ENCODE data around the gene CORO2B. TPM values are rescaled to one million over a fixed set of nuclear protein-coding genes. Genes with fewer than 3 reads are reported as not detected.
A peak's percentile ranks its signal among the peaks of the same experiment; 100 is the strongest.
"Not testable (repeated sequence)": the region's sequence is repeated elsewhere in the genome, so short reads cannot be mapped to it uniquely, and the experiment has no call there.

CORO2B gene
- total RNA-seq, 1 donor from 2014 or later: 2.7 TPM

GRCh38 chr15:68598171-68599152, 19.7 kb downstream of the CORO2B start:
- intact Hi-C loops (cut with DNase I): no loop called here
- DNase-seq (ENCODE audit: low spot score): no peak

- intact Hi-C loops (cut with DNase I): no loop called here
- DNase-seq (ENCODE audit: low spot score): no peak
Measured at GRCh38 chr15:68599153-68599545, 20.4 kb downstream of the CORO2B start.

- DNase-seq (ENCODE audit: low spot score): no peak
- intact Hi-C loops (cut with DNase I): no loop called here
Measured at GRCh38 chr15:68599560-68600071, 20.8 kb downstream of the CORO2B start.

GRCh38 chr15:68601206-68602197, 22.7 kb downstream of the CORO2B start:
- no peak for DNase-seq (ENCODE audit: low spot score)
- intact Hi-C loops (cut with DNase I): no loop called here

GRCh38 chr15:68602459-68603215, 23.8 kb downstream of the CORO2B start:
- no peak for DNase-seq (ENCODE audit: low spot score)
- intact Hi-C loops (cut with DNase I): no loop called here

GRCh38 chr15:68603216-68603595, 24.4 kb downstream of the CORO2B start:
- no peak for DNase-seq (ENCODE audit: low spot score)
- intact Hi-C loops (cut with DNase I): no loop called here

- DNase-seq (ENCODE audit: low spot score): no peak
- intact Hi-C loops (cut with DNase I): no loop called here
Measured at GRCh38 chr15:68603951-68604350, 25.2 kb downstream of the CORO2B start.

- DNase-seq (ENCODE audit: low spot score); intact Hi-C loops (cut with DNase I): not testable (repeated sequence)
Measured at GRCh38 chr15:68604840-68605478, 26.2 kb downstream of the CORO2B start.

GRCh38 chr15:68606375-68606774, 27.6 kb downstream of the CORO2B start:
- DNase-seq (ENCODE audit: low spot score): no peak
- intact Hi-C loops (cut with DNase I): no loop called here

- DNase-seq (ENCODE audit: low spot score): peak; percentile 79
- intact Hi-C loops (cut with DNase I): no loop called here
Measured at GRCh38 chr15:68608206-68608843, 29.5 kb downstream of the CORO2B start.

GRCh38 chr15:68608844-68609232, 30.0 kb downstream of the CORO2B start:
- intact Hi-C loops (cut with DNase I): no loop called here
- no peak for DNase-seq (ENCODE audit: low spot score)

GRCh38 chr15:68609629-68610028, 30.8 kb downstream of the CORO2B start:
- intact Hi-C loops (cut with DNase I): no loop called here
- DNase-seq (ENCODE audit: low spot score): peak; percentile 80

- DNase-seq (ENCODE audit: low spot score): no peak
- intact Hi-C loops (cut with DNase I): no loop called here
Measured at GRCh38 chr15:68610825-68611224, 32.0 kb downstream of the CORO2B start.

- intact Hi-C loops (cut with DNase I): no loop called here
- DNase-seq (ENCODE audit: low spot score): no peak
Measured at GRCh38 chr15:68612503-68612902, 33.7 kb downstream of the CORO2B start.

GRCh38 chr15:68612979-68613740, 34.4 kb downstream of the CORO2B start:
- intact Hi-C loops (cut with DNase I): no loop called here
- no peak for DNase-seq (ENCODE audit: low spot score)

GRCh38 chr15:68614286-68615035, 35.7 kb downstream of the CORO2B start:
- intact Hi-C loops (cut with DNase I): no loop called here
- DNase-seq (ENCODE audit: low spot score): no peak

GRCh38 chr15:68615301-68615700, 36.5 kb downstream of the CORO2B start:
- DNase-seq (ENCODE audit: low spot score): no peak
- intact Hi-C loops (cut with DNase I): no loop called here

Data from cardiac septum (tissue), 1 donor.